Measurements from ENCODE around the gene MAPK7. TPM values are rescaled to one million over a fixed set of nuclear protein-coding genes. Genes with fewer than 3 reads are reported as not detected.
A peak's percentile ranks its signal among the peaks of the same experiment; 100 is the strongest.

Gene MAPK7
- total RNA-seq, 1 donor from 2014 or later = 27.2 TPM

DNA sequence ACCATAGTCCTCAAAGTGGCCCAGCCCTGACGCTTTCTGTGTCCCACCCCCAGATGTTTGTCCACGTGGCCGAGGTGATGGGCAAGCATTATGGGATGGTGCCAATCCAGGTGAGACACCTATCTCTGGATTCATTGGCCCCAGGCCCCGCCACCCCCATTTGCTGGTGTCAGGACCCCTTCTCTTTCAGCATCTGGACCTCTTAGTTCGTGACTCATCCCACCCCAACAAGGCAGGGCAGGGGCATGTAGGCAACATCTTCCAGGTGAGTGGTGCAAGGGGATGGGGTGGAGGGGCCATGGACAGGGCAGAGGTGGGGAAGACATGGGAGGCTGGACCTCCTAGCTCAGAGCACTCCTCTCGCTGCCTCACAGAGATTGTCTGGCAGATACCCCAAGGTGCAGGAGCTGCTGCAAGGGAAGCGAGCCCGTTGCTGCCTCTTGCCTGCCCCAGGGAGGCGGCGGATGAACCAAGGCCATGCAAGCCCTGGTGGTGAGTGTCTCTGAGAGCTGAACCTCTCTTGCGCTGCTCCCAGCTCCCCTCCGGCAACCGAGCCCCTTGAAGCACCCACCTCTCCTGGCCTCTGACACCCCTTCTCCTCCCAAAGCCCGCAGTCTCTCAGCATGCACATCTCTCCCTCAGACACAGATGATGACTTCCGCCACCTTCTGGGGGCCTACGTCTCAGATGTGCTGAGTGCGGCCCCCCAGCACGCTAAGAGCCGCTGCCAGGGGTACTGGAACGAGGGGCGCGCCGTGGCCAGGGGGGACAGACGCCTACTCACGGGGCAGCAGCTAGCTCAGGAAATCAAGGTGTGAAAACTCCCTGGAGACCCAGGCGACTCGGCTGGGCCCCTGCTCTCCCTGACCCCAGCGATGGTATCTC lies 36.3 kb downstream of the MAPK7 start:
- peak; percentile 60 for DNase-seq (ENCODE audit: low spot score)

DNA sequence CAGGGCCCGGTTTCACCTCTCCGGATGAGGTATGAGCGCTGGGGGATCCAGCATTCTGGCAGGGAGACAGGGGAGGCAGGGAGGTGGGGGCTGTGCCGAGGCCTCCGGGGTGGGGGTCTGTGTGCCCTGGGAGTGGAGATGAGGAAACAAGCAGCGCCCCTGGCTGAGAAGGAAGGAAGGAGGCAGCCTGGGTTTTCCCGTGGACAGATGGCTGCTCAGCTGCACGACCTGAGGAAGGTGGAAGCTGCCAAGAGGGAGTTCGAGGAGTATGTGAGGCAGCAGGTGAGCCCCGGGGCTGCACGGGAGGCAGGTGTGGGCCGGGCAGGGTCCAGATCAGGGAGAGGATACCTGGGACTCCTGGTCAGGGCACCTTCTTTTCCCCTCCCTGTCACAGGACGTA lies 37.0 kb downstream of the MAPK7 start:
- DNase-seq (ENCODE audit: low spot score) = no peak

- peak; percentile 67 for DNase-seq (ENCODE audit: low spot score)
These were observed 37.8 kb downstream of the MAPK7 start for GRCh38 chr17:19415806-19416775.

GRCh38 chr17:19417611-19418010 lies 39.3 kb downstream of the MAPK7 start:
- peak; percentile 30 for DNase-seq (ENCODE audit: low spot score)

- DNase-seq (ENCODE audit: low spot score) = peak; percentile 72
These were observed 40.1 kb downstream of the MAPK7 start for GRCh38 chr17:19418251-19418992.

DNA sequence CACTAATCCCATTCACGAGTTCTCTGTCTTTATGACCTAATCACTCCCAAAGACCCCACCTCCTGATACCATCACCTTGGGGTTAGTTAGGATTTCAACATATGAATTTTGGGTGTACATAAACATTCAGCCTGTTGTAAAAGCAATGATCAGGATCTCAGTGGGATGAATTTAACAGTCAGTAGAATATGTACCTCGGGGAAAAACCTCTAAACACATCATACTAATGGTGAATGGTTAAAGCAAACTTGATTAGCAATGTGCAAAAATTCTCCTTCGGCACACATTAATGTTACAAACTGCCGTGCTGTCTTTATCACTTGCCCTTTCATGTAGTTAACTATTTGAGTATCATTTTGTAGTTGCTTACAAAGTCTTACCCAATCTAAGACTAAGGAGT lies 42.9 kb downstream of the MAPK7 start:
- no peak for DNase-seq (ENCODE audit: low spot score)

DNA sequence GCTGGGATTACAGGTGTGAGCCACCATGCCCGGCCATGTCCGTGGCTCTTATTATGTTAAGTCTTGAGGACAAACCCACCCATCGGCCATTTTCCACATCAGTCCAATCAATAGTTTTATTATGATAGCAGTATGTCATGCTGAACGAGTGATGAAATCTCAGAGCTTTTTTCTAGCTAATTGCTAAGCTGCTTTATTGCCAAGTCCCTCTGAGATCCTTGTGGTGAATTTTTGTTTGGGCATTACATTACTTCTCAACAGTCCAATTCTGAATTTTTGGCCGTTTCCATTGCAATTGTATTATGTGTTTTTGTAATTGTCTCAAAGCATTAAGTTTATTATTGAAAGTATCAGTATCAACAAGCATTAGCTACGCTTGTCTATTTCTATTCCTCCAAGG lies 43.6 kb downstream of the MAPK7 start:
- DNase-seq (ENCODE audit: low spot score) = no peak

GRCh38 chr17:19424934-19425868 lies 46.9 kb downstream of the MAPK7 start:
- DNase-seq (ENCODE audit: low spot score) = no peak

DNA sequence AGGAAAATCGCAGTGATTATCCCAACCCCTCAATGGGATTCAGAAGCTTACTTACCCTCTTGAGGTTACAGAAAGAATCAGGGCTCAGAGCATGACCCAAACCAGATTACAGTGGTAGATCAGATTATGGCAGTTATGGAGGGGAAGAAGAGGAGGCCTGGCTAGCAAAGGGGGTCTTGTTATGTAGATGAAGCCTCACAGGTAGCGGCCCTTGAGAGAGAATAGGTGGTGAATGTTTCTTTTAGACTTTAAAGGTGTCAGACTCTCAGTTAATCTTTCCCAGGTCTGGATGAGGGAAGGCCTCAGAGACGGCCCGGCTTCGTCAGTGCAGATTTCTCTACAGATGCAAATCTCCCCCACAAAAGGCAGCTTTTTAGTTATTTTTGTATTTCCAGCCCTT lies 48.3 kb downstream of the MAPK7 start:
- DNase-seq (ENCODE audit: low spot score) = no peak

- DNase-seq (ENCODE audit: low spot score) = no peak
These were observed 53.4 kb downstream of the MAPK7 start for GRCh38 chr17:19431691-19432090.

Small RNA genes lying within 50 kb of the gene (microRNA-seq; reads per million reads assigned to microRNA genes)
- 152 reads per million, percentile 52 among the genes with 10 or more reads in this experiment for gene MIR1180 (ENCODE audit: borderline number of aligned reads)

Other genes starting within 250 kb of the MAPK7 start
- 45.1 TPM for gene EPN2, start 141.1 kb upstream of the MAPK7 start, total RNA-seq
- gene B9D1, start 15.8 kb upstream of the MAPK7 start, total RNA-seq = 7.5 TPM
- 96.7 TPM for gene MFAP4, start 8.7 kb downstream of the MAPK7 start, total RNA-seq
- gene RNF112, start 32.7 kb downstream of the MAPK7 start, total RNA-seq = 3.9 TPM
- 7.0 TPM for gene SLC47A1, start 155.4 kb downstream of the MAPK7 start, total RNA-seq